Hematopoietic multipotent progenitor cell treated with erythropoietin and hydrocortisone succinate and interleukin-3 and kit ligand, for 15 days (in vitro differentiated cells): ENCODE results near the gene PMAIP1.
"Not testable (repeated sequence)": the region's sequence is repeated elsewhere in the genome, so short reads cannot be mapped to it uniquely, and the experiment has no call there.

Source experiments
- DNase-seq: peaks from one replicate; pipeline ENCODE4 v3.0.0-alpha.2; 2015; ENCODE audit warnings: low spot score

PMAIP1 gene

DNA sequence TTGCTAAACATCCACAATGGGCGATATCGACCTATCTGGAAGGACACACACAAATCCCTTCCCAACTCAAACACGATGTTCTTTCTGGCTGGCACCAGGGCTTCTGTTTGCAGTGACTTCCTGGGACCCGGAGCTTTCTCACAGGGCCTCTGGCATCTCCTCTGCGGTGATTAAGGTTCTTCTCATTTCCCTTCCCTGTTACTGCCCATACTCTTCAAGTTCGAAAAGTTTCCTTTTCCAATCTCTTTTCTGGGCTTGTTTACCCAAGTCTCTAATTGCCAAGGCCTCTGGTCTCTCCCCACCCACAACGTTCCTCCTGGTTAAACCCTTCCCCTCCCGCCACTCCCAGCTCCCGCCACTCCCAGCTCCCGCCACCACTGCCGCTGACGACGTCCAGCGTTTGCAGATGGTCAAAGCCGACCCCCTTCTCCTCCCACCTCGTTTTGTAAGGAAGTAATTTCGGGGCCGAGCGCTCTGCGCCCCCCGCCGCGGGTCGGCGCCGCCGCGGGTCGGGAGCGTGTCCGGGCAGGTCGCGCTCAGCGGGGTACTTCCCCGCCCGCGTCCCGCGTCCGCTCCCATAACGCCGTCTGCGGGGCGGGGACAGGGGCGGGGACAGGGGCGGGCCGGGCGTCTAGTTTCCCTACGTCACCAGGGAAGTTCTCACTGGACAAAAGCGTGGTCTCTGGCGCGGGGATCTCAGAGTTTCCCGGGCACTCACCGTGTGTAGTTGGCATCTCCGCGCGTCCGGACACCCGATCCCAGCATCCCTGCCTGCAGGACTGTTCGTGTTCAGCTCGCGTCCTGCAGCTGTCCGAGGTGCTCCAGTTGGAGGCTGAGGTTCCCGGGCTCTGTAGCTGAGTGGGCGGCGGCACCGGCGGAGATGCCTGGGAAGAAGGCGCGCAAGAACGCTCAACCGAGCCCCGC, at the start of gene PMAIP1:
TSS of gene PMAIP1 (plus strand) at position 699 of the 924 bp plus-strand sequence. CDS start at position 881, 182 bp downstream.
- peak; percentile 84 for DNase-seq

GRCh38 chr18:59851784-59852399, 47.9 kb upstream of the PMAIP1 start:
- DNase-seq: no peak

GRCh38 chr18:59852548-59852947, 47.2 kb upstream of the PMAIP1 start:
- DNase-seq: no peak

GRCh38 chr18:59853380-59853779, 46.4 kb upstream of the PMAIP1 start:
- DNase-seq: no peak

- DNase-seq: not testable (repeated sequence)
These were observed 45.8 kb upstream of the PMAIP1 start for GRCh38 chr18:59853988-59854387.

GRCh38 chr18:59861009-59861408, 38.8 kb upstream of the PMAIP1 start:
- no peak for DNase-seq

- DNase-seq: no peak
These were observed 37.6 kb upstream of the PMAIP1 start for GRCh38 chr18:59861963-59862819.

DNA sequence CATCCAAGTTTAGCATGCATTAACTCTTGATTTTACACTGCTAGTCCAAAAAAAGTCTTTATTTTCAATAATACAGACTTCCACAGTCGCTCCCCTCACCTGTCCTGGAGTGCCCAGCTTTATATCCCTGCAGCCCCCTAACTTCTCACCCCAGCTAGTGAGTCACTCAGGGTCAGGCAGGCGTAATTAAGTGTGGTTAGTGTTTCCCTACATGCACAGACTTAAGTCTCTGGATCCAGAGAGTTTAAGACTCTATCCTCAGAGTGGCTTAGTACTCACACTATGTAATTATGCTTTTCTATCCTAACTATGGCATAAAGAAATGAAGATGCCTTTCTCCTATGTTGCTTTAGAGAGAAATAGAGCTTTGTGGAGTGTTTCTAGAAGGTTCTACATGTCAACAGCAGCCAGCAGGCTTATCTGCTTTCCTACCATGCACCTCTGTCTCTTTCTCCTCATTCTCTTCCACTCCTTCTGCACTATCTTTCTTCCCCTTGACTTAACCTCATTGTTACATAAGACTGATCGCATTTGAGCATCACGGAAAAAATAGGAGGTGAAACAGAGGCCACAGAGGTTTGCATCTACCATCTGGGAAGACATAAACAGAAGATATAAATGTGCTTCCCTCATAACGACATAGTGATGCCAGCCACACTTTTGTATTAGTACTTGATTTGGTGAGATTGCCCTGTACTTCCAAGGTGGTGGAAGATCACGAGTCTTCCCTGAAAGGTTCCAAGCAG, 34.4 kb upstream of the PMAIP1 start:
- no peak for DNase-seq

- DNase-seq: no peak
These were observed 33.1 kb upstream of the PMAIP1 start for GRCh38 chr18:59866551-59867269.

- no peak for DNase-seq
These were observed 32.3 kb upstream of the PMAIP1 start for GRCh38 chr18:59867337-59868104.

GRCh38 chr18:59870623-59871130, 29.1 kb upstream of the PMAIP1 start:
- DNase-seq: no peak

DNA sequence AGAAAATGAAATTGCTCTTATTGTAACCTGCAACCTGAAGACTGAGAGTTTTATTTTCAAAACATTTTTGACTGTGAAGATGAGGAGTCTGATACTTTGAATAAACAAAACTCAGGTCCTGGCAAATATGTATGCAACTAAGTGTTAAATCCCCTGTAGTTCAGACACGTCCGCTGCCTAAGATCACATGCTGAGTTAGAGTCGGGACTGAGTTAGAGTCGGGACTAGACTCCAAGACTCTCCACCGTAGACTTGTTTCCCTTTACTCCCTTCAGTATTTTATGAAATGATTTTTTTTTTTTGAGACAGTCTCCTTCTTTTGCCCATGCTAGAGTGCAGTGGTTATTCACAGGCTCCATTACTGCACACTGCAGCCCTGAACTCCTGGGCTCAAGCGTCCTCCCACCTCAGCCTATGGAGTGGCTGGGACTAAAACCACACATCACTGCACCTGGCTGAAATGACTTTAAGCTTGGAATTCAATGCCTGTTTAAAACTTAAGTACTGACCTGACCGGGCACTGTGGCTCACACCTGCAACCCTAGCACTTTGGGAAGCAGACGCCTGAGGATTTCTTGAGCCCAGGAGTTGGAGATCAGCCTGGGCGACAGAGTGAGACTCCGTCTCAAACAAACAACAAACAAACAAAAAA, 28.0 kb upstream of the PMAIP1 start:
- no peak for DNase-seq

- DNase-seq: no peak
These were observed 26.2 kb upstream of the PMAIP1 start for GRCh38 chr18:59873641-59874040.

- DNase-seq: no peak
These were observed 25.6 kb upstream of the PMAIP1 start for GRCh38 chr18:59874166-59874565.

DNA sequence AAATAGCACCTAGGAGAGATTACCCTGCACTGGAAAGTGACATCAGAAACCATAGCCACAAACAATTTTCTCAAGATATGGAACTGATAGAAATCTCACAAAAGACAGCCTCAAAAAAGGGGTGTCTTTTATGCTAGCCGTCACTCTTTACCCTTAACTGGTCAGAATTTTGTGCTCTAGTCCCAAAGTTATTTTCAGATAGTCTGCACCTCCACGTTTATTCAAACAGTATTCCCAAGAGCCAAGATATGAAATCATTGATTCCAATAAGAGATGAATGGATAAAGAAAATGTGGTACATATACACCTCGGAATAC, 23.5 kb upstream of the PMAIP1 start:
- DNase-seq: no peak

DNA sequence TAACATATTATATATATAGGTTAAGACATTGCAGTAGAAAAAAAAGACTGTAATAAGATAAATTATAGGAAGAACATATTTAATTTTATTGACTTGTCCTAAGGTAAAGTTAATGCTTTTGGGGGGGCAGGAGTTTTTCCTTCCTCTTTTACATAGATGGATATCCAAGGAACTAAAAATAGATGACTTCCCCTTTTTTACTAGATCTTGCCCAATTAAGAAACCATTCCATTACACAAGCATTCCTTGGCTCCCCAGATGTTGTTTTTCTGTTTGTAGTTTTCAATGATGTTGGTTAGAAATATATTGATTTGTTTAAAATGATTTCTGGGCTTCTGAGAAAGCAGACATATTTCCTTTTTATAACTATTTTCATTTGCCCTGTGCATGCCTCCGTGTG, 22.4 kb upstream of the PMAIP1 start:
- no peak for DNase-seq

- no peak for DNase-seq
These were observed 21.2 kb upstream of the PMAIP1 start for GRCh38 chr18:59878644-59879043.

DNA sequence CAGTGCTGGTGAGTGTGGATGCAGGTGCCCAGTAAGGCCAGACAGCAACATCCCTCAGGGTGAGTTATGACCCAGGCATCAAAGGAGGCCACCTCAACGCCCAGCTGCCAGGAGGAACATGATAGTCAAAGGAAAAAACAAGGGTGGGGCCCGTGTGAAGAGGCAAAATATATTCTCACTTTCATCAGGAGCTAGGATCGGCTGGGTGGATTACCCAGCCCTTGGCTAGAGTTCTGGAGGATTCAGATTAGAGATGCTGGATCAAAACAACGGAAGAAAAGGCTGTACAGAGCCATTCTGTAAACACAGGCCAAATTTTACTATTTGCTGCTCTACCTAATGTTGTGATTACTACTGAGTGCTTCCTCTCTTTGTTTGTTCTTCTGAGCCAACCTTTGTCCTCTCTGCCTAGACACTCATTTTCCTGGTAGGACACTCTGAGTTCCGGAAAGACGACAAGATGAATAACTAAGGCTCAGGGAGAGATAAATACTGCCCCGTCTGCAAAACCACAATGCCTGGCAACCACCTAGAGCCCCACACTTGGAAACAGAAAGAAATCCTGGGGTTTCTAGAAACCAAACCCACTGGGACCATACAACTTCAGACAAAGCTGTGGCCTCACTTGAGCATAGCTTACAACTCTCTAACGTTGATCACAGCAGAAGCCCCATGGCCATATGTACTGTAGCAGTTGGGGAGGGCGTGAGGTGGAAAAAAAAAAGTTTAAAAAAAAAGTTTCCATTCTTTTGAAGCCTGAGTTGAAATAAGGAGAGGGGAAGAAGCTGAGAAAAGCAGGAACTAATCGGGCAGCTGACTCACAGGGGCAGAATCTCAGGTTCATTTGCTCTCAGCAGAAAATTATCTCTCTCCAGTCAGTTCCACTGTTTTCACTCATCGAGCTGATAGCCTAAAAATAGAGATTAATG, 17.8 kb upstream of the PMAIP1 start:
- peak; percentile 51 for DNase-seq

DNA sequence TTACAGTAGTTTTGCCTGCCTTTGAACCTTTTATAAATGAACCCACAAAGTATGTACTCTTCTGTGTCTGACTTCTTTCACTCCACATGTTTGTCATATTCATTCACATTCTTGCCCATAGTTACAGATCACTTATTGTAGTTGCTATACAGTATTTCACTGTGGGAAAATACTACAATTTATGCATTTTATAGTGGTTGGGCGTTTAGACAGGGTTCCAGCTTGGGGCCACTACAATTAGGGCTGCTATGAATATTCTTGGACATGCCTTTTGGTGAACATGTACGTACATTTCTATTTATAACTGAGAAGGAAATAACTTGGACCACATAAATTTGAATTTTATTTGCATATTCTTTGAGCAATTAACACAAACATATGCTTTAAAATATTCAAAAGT, 15.4 kb upstream of the PMAIP1 start:
- DNase-seq: no peak
